Raji (cell line): ENCODE data around the gene TSC22D1.

Source experiments
- POLR2A ChIP-seq: IDR thresholded peaks from 2 replicates; pipeline ENCODE4 v1.6.1; 2011; ENCODE audit warnings: low read depth, low read length, control low read depth; ENCODE audit not compliant: insufficient read depth

Gene TSC22D1

DNA sequence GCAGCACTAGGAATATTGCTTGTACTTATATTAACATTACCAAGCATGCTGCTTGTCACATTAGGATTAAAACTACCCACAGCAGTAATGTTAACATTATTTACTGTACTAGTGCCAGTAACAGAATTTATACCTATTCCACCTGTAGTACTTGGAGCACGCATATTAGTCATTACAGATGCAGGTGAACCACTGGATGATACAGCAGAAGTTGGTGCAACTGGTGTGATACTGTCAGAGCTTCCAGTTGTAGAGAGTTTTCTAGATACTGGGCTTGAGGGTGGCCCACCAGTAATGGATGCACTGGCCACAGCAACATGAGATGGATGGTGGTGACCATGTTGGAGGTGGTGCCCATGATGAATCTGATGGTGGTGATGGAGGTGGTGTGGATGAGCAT, 1.1 kb downstream of the TSC22D1 start:
- TF ChIP-seq POLR2A = no peak

DNA sequence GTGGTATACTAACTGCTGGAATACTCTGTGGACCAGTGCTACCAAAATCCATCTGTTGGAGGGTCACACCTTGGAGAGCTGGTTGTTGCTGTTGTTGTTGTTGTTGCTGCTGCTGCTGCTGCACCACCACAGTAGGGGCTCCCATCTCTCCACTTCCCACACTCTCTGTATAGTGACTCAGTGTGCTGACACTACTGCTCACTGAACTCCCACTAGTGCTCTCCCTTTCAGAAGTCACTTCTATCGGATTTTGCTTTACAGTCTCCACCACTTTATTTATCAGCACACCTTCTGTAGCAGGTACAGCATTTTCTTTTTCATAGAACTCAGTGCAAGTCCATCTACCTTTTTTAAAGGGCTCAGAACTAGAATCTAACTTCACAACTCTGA, 1.7 kb downstream of the TSC22D1 start:
- TF ChIP-seq POLR2A = no peak

DNA sequence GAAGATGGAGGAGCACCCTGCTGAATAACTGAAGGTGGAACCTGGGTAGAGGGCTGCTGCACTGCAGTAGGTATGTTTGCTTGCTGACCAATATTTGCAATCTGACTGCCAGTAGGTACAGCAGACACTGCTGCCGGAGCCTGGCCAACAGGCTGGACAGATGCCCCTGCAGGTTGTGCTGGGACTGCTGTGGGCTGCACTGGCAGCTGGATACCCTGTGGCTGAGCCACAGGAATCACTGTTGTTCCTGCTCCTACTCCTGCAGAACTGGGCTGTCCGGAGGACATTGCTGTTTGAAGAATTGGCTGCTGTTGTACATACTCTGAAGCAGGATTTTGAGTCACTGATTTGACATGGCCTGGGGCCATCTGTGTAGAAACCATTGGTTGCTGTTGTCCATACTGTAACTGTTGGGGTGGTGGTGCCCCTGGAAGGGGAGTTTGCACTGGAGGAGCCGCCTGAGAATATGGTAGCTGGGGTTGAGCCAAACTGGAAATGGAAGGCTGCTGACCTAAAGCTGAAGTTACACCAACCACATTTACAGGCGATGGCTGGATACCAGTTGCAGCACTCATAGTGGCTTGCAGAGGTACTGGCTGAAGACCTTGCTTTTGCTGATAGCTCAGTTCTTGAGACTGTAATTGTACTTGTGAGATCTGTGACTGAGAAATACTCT, 2.2 kb downstream of the TSC22D1 start:
- TF ChIP-seq POLR2A = no peak

DNA sequence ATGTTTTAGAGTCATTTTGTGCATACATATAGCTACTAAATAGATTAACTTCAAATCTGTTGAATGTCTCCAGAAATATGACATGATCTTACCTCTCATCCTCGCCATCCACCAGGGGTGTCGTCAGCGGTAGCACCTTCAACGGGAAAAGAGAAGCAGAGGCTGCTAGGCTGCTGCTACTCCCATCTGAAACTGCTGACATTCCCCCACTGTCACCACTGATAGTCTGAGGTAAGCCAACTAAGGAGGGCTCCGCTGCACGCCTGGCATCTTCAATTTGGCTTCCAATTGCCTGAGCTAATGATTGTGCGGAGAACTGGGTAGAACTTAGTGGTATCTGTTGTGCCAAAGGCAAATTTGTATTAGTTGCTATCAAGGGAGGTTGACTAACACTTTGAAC, 3.1 kb downstream of the TSC22D1 start:
- no peak for TF ChIP-seq POLR2A

DNA sequence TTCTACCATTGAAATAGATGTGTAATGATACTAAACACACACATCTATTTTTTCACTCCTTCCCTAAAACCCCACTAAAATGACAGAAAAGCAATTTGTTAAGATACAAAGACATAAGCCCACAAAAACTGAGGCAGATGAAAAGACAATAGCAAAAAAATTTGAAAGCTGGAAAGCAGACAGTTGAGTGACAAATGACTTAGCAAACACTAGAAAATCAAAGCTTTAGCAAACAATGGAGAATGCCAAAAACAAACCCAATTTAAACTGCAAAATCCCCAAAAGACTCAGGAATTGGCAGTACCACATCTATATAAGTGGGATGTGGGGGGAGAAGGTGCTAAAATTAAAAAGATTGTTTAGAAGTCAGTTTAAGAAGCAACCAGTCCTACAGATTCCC, 9.5 kb downstream of the TSC22D1 start:
- no peak for TF ChIP-seq POLR2A

DNA sequence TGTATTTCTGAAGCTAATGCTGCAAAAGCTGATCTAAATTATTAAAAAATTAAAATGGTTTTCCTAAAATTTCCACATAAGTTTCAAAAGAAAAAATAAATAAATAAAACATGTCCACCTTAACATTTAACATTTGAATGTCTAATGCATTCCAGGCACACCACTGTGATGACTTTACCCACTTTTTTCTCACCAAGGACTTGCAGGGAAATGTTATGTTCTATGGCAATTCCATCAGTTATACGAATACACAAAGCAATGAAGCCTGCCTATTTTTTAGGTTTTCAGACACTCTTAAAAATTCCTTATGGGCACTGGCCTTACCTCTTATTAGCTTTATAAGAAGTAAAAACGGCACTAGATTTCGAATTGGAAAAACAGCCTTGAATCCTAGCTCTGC, 10.2 kb downstream of the TSC22D1 start:
- TF ChIP-seq POLR2A = no peak

DNA sequence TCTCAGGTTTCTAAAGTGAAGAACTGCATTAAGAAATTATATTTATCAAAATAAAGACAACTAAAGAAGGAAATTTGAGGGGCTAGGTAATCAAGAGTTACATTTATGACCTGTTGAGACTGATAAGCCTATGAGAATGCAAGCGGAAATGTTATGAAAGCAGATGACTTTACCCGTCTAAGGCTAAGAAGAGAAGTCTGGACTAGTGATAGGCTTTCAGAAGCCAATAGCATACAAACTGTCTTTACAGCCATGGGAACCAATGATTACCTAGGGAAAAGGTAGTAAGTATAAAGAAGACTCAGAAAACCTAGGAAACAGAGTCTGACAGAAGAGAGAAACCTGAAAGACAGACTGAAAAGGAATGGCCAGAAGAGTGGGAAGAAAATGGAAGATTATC, 11.2 kb downstream of the TSC22D1 start:
- TF ChIP-seq POLR2A = no peak

DNA sequence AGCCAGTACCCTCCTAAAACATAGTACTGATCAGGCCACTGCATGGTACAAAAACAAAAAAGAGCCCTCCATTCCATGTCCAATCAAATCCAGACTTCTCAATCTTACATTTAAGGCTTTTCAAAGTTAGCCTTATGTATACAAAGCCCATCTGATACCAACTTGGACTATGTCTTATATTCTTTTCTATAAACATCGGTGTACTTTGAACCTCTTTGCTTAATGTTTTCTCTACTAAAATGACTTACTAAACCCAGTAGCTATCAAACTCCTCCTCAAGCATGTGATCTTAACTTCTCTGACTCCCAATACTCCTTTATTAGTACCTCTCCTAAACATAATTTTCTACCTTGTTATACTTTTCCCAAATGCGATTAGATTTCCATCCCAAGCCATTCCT, 14.8 kb downstream of the TSC22D1 start:
- no peak for TF ChIP-seq POLR2A

DNA sequence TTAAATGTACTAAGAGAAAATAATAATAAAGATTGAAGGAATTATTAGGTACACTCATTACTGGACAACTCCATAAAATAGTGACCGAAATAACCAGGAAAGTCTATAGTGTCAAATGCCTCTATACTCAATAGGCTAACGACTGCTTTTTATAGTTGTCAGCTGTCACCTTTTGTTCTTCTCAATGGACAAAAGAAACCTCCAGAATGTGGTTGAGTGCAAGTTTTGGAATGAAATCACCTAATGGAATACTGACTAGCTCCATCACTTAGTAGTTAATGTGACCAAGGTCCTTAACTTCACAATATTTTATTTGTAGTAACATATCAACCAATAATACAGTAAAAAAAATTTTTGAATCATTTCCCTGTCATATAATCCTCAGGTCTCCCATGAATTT, 18.1 kb downstream of the TSC22D1 start:
- no peak for TF ChIP-seq POLR2A

DNA sequence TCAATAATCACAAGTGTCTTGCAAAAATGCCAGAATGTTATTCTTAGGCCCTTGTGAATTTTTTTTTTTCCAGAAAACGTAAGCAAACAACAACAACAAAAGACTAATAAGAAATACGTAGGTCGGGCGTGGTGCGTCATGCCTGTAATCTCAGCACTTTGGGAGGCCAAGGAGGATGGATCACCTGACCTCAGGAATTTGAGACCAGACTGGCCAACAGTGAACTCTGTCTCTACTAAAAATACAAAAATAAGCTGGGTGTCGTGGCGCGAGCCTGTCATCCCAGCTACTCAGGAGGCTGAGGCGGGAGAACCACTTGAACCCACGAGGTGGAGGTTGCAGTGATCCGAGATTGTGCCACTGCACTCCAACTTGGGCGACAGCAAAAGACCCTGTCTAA, 20.9 kb downstream of the TSC22D1 start:
- TF ChIP-seq POLR2A = no peak

DNA sequence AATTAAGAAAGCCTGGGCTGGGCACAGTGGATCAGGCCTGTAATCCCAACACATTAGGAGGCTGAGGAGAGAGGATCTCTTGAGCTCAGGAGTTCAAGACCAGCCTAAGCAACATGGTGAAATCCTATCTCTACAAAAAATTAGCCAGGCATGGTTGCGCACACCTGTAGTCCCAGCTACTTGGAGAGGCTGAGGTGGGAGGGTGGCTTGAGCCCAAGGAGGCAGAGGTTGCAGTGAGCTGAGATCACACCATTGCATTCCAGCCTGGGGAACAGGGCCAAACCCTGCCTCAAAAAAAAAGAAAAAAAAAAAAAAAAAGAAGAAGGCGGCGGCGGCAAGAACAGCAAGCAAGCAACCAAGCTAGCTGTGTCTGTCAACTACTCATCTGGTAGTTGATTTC, 26.7 kb downstream of the TSC22D1 start:
- TF ChIP-seq POLR2A = no peak

DNA sequence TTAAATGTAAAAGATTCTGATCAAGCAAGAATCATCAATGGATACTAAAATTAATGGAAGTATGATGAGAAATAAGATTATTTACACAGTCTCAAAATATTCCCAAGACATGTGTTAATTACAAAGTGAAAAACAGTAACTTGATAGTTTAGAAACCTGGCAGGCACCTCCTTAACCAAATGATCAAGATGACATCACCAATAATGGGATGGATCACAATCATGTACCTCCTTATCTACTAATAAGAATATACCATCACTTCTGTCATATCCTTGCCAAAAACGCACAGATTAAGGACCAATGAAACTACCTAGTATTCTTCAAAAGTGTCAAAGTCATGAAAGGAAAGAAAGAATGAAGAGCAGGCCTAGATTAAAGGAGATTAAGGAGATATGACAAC, 30.0 kb downstream of the TSC22D1 start:
- TF ChIP-seq POLR2A = no peak

DNA sequence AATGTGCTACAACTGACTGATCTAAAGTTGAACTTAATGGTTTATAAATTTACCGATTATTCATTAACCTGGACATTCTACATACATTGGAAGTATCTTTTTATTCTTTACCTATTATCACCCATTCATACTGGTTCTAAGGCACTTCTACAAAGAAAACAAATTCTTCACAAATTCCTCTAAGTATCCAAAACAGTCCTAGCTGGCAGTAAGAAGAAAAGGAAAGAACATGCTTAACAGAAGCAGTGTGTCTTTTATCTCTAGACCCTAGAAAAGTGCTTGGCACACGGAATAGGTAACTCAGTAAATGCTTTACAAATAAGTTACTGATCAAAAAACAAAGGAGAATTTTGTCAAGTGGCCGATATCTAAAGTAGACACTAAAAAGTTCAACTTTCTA, 32.8 kb downstream of the TSC22D1 start:
- no peak for TF ChIP-seq POLR2A

DNA sequence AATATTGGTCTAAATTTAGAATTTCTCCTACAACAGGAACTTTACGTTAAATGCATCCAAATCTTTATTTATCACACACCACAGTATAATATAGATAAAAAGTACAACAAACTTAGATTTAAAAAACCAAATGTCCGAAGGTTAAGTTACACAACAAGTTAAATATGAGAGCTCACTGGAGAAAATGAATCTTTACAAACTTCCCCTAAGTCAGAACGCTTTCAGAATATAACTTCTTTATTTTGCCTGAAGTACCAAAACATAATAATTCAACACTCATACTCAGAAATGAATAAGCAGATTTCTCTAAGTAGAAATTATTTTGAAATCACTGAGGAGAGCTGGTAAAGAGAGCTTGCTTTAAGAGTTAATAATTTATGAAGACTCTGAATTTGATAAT, 33.8 kb downstream of the TSC22D1 start:
- TF ChIP-seq POLR2A = no peak

DNA sequence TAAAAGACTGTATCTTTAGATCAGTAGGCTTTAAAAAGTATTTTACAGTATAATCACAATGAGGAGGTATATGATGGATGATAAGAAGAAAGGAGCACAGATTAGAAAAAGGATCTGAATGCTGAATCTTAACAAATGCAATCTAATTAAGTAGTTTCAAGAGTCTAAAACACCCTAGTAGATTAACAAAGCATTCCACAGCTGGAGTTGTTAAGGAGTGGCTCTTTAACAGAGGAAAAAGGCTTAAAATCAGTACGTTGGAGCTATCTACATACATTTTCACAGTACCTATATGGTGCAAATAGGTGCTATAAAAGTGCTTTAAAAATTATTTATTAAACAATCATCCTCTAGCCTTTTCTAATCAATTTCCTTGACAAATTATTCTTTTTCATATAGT, 34.5 kb downstream of the TSC22D1 start:
- TF ChIP-seq POLR2A = no peak

DNA sequence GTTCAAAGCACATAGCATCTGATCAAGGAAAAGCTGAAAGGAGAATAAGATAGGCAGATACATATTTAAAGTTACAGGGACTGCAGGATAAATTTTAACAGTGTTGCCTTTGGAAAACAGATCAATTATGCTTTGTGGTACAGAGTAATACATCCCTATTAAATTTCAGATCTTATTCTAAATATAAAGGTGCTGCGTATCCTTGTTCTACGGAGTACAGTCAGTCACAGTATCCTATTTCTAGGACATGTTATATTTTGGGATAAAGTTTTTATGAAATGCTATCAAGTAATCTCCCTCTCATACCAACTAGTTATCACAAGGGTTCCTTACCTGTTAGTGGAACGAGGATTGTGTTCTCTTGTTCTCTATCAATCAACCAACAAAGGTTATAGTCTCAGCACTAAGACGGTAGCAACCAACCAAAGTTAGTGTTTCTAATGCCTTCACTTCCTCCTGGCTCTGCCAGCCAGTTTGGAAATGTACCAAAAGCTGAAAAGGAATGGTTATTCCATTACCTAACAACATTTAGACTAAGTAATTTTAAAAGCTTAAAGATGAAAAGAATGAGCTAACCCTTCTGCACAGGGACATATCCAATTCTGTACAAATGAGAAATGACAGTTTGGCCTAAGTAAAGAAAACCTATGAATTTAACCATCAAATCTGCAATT, 35.2 kb downstream of the TSC22D1 start:
- TF ChIP-seq POLR2A = no peak

DNA sequence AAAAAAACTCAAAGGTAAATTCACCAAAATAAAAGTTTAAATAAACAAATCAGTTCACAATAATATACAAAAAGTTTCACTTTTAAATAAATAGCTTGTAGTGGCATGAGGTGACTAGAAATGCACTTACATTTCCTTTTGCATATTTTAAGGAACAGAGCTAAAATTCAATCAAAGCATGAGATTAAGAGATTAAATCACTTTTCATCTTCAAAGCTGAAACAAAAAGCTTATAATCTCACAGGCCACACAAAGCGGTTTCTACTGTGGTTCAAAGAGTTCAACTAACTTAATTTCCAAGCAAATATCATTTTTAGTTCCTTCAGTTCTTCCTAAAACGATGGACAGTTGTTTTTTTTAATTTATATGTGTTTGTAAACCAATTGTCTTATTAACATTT, 38.9 kb downstream of the TSC22D1 start:
- no peak for TF ChIP-seq POLR2A

DNA sequence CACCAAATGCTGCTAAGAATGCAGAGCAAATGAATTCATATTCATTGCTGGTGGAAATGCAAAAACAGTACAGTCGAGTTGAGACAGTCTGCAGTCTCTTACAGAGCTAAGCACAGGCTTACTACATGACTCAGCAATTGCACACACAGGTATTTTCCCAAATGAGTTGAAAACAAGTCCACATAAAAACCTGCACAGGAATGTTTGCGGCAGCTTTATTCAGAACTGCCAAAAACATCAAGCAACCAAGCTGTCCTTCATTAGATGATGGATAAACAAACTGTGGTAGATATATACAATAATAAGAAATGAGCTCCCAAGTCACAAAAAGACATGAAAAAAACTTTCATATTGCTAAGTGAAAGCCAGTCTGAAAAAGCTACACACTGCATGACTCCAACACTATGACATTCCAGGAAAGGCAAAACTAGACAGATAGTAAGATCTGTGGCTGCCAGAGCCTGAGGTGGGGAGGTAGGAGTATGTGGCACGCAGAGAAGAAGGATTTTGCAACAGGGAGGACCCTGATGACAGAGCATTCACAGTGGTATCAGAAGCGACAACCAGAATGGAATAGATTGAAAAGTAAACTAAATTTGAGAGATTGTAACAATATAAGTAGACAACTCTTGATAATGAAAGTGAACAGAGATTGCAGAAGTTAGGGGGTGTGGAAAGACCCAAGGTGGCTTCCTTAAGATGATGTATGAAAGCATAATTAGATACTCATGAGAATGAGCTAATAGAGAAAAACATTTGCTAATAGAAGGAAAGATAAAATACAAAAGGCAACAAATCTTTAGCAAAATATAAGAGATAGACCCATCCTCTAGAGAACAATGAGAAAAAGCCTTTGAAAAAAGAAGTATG, 52.7 kb downstream of the TSC22D1 start:
- TF ChIP-seq POLR2A = no peak
